Stimulated activated naive CD8-positive, alpha-beta T cell treated with anti-CD3 and anti-CD28 coated beads, Interleukin-15, Interleukin-2, amounts not matched to agents 100 U/mL and 50 U/mL, for 24 hours (primary cell): ENCODE measurements around the gene NOTCH1.
"Not testable (repeated sequence)": the region's sequence is repeated elsewhere in the genome, so short reads cannot be mapped to it uniquely, and the experiment has no call there.

ENCODE experiments used
- ATAC-seq: fragments of 150-1000 bp; cut with Tn5 transposase; one replicate; pipeline ENCODE4 v1.10.0; 2021
- DNase-seq: peaks from one replicate; pipeline ENCODE4 v3.0.0; 2021

The NOTCH1 gene

DNA sequence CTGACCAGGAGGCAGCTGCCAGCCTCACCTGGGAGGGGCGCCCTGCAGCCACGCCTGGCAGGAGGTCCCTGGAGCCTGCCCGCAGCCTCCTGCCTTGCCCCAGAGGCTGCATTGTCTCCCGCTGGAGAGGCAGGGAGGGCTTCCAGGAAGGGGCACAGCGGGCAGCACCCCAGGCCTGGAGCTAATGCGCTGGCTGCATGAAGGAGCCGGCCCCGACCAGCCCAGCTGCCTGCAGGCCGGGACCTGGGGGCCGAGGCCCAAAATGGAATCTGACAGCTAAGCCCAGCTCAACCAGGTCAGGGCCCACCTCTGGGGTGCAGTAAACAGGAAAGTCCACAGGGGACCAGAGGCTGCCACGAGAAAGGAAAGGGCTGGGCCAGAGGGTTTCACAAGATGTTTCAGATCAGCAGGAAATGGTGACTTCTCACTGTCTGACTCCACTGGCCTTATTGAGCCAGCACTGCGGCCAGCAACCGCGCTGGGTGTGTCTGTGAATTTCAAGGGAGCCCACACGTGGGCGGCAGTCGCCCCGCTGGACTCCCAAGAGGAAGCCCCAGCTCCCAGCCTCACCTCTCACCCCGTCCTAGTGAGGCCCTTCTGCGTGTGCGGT, 18.6 kb upstream of the NOTCH1 start:
- ATAC-seq (peak; percentile 29), DNase-seq (no peak)

GRCh38 chr9:136563646-136564325, 17.9 kb upstream of the NOTCH1 start:
- no peak for ATAC-seq
- no peak for DNase-seq

- DNase-seq (no peak), ATAC-seq (no peak)
Measured at GRCh38 chr9:136562746-136563495, 17.1 kb upstream of the NOTCH1 start.

- no peak for ATAC-seq
- DNase-seq = no peak
Measured at GRCh38 chr9:136561779-136562178, 15.9 kb upstream of the NOTCH1 start.

DNA sequence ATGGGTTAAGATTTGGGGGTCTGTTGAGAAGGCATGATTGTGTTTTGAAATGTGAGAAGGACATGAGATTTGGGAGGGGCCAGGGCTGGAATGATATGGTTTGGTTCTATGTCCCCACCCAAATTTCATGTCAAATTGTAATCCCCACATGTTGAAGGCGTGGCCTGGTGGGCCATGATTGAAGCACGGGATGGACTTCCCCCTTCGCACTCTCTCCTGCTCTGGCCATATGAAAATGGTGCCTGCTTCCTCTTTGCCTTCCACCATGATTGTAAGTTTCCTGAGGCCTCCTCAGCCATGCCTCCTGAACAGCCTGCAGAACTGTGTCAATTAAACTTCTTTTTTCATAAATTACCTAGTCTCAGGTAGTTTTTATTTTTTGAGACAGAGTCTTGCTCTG, 14.7 kb upstream of the NOTCH1 start:
- ATAC-seq (no peak), DNase-seq (no peak)

GRCh38 chr9:136559371-136559770, 13.5 kb upstream of the NOTCH1 start:
- ATAC-seq, DNase-seq: not testable (repeated sequence)

- ATAC-seq, DNase-seq: not testable (repeated sequence)
Measured at GRCh38 chr9:136558846-136559245, 13.0 kb upstream of the NOTCH1 start.

- DNase-seq (no peak), ATAC-seq (no peak)
Measured at GRCh38 chr9:136558373-136558772, 12.5 kb upstream of the NOTCH1 start.

GRCh38 chr9:136557036-136557435, 11.2 kb upstream of the NOTCH1 start:
- ATAC-seq = no peak
- DNase-seq = no peak

GRCh38 chr9:136556166-136556565, 10.3 kb upstream of the NOTCH1 start:
- ATAC-seq = no peak

DNA sequence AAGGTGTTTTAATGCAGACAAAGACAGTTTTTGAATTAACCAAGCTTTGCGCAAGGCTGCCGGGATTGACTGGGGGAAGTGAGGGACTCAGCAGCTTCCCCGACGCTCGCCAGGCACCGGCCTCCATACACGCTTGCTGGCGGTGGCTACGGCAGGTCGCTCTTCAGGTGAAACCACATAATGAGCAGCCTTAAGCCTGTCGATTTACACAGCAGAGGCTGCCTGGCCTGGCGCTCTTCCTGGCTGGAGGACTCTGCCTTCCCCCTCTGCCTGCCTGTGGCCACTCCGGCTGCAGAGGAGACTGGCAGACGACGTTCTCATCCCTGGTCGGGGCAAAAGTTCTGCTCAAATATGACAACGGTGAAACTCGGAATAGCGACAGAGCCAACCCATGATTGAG, 9.0 kb upstream of the NOTCH1 start:
- DNase-seq = no peak
- ATAC-seq = no peak

More at GRCh38 chr9:136556166-136556565, 10.3 kb upstream of the NOTCH1 start:
- no peak for DNase-seq

DNA sequence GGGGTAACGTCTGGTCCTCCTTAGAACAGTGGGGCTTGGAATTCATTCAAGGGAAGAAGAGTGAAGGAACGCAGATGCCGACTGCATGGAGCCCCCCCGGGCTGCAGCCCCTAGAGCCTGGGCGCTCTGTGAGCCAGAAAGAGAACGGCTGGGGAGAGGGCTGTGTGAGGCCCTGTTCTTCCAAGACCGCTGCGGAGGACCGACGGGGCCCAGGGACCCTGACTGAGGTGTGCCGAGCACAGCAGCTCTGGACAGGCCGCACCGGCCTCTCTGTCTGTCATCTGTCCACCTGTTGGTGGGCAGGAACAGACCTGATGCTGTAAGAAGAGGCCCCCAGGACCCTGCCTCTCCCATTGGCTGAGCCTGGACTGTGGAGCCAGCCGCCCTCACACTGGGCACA, 7.7 kb upstream of the NOTCH1 start:
- DNase-seq (no peak), ATAC-seq (no peak)

- no peak for DNase-seq
Measured at GRCh38 chr9:136552117-136552703, 6.4 kb upstream of the NOTCH1 start.

DNA sequence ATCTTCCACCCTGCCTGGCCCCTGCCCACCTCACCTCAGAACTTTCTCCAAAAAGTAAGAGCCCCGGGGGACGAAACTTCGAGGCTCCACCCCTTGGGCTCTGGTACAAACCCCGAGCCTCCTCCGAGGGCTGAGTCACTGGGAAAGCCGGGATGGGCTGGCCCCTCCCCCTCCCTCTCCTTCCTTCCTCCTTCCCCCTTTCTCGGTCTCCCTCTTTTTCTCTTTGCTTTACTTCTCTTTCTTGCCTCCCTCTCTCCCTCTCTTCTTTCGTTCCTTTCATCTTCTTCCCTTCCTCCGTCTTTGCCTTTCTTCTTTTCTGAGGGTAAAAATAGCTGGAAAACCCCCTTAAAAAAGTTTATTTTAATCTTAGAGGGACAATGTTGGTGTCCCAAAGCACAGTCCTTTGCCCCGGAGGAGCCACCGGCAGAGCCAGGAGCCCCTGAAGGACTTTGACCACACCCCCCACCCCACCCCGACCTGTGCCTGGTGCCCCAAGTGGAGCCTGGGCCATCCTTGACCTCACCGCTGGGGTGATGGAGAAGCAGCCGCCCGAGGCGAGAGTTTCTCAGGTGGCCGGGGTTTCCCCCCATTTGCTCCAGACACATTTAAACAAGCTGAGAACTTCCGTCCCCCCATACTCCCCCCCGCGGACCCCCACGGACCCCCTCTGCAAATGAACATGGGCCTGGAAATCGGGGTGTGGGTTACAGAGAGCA, 5.7 kb upstream of the NOTCH1 start:
- ATAC-seq (no peak), DNase-seq (no peak)

More at GRCh38 chr9:136552117-136552703, 6.4 kb upstream of the NOTCH1 start:
- peak; percentile 38 for ATAC-seq

- ATAC-seq (no peak), DNase-seq (no peak)
Measured at GRCh38 chr9:136550439-136551289, 4.8 kb upstream of the NOTCH1 start.

DNA sequence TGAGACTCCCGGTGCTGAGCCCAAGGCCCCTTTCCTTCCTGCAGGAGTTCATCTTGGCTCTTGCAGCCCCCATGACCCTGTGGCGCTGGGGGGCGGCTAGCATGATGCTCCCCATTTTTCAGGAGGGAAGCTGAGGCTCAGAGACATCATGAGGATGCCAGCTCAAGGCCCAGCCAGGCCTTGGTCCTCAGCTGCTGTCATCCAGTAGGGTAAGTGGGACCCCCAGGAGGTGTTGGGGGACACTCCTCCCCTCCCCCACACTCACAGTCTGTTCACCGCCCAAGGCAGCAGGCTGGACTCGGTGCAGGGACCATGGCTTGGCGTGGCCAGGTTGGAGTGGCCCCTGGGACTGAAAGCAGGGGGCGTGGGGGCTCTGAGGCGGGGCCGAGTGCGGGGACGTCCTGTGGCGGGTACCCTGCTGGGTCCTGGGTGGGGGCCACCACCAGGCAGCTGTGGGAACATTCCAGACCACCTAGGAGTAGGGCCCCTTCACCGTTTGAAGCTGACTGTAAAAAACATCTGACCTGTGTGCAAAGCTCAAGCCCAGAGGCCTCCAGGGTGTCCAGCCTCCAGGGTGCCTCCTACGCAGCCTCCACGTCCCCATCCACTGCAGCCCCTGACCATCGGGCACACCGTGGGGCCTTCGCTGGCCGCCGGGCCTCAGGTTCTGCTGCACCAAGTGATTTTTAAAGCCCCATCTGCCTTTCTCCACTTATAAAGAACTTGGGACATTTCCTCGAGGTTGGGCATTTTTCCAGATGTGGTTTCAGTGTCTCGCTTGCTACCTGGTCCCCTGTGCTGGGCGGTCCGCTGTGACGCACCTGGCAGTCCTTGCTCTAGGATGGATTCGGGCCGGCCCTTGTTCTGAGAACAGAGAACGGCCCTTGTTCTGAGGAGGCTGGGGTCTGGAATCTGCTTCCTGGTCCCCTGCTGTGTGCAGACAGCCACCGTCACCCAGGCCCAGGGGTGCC, 3.4 kb upstream of the NOTCH1 start:
- ATAC-seq (no peak), DNase-seq (no peak)

DNA sequence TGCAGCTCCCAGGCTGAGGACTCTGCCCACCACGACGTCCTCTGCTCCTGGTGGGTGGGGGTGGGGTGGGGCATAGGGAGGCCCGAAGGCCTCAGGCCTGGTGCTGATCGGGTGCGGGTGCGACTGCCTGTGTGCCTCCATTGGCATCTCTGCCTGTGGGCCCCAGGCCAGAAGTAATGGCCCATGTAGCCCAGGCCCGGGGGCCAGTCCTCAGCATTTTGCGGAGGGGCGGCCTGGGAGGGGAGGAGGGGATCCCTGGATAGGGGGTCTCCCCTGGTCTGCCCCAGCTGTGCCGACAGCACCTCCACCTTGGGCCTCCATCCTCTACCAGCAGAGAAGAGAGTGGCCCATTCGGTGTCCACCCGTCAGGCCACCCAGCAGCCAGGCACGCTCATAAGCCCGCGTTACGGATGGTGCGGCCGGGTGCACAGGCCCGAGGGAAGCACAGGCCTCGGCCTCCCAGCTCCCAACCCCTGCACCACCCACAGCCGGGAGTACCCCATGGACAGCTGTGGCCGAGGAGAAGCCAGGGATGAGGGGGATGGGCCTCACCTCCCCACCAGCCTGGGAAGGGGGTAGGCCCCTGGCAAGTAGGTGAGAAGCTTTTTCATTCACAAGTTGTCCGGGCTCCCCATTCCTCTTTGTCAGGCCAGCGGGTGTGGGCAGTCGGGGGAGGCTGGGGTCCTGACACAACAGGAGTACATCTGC, 1.8 kb upstream of the NOTCH1 start:
- ATAC-seq (no peak), DNase-seq (no peak)

DNA sequence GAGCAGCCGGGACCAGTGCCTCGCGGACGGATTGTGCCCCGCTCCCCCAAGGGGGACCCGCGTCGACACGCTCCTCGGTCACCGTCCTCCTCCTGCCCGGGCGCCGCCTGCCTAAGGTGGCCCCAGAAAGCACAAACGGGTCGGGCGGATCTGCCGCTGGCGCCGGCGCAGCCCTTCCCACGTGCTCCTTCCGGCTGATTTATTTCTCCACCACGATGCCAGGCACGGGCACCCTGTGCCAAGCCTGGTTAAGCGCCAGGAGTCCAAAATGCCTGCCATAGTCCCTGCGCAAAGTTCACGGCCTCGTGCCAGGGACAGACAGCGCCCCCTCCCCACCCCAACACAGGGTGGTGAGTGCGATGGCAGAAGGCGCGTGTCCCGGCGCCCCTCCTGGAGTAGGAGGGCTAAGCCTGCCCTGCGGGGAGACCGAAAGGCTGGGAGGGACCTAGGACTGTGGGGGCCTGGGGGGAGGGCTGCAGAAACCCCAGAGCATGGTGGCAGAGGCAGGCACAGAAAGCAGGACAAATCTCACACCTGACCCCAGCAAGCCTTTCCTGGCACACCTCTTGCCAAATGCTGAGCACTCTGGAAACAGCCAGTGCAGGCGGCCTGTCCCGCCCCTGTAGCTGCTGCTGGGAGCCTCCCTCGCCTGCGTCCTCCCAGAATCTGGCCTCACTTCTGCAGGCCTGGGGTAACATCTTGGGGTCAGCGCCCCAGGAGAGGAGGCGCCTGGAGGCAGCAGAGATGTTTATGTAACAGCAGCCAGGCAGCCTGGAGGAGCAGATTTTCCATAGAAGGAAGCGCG, 1.1 kb upstream of the NOTCH1 start:
- ATAC-seq (peak; percentile 4), DNase-seq (peak; percentile 66)

DNA sequence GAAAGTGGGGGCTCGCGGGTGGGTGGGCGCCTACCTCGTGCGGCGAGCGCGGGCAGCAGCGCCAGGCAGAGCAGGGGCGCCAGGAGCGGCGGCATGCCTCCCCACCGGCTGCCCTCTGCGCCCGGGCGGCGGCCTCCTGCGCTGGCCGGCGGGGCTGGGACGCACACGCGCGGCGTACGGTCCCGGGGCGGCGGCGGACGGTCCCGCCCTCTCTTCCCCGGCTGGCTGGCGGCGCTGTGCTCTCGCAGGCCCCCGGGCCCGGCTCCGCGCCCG, 220 bp downstream of the NOTCH1 start:
- DNase-seq (no peak), ATAC-seq (no peak)
